GF-D8 (cell line): Measurements from ENCODE around the gene KHNYN.
"Not testable (repeated sequence)": the region's sequence is repeated elsewhere in the genome, so short reads cannot be mapped to it uniquely, and the experiment has no call there.

Source experiments
- DNase-seq: peaks from one replicate; lab custom pipeline; 2025; lab: John Stamatoyannopoulos, UW

KHNYN gene

GRCh38 chr14:24438223-24439097, 8.7 kb downstream of the KHNYN start:
- no peak for DNase-seq

- no peak for DNase-seq
These were observed 9.5 kb downstream of the KHNYN start for GRCh38 chr14:24439257-24439656.

GRCh38 chr14:24439830-24440605, 10.3 kb downstream of the KHNYN start:
- no peak for DNase-seq

- DNase-seq: no peak
These were observed 11.0 kb downstream of the KHNYN start for GRCh38 chr14:24440606-24441399.

- DNase-seq: no peak
These were observed 11.7 kb downstream of the KHNYN start for GRCh38 chr14:24441485-24441884.

GRCh38 chr14:24441904-24442239, 12.1 kb downstream of the KHNYN start:
- no peak for DNase-seq

GRCh38 chr14:24442240-24443052, 12.7 kb downstream of the KHNYN start, which contains the start of gene SDR39U1:
Gene SDR39U1 (minus strand): TSS chr14:24442776. CDS start chr14:24442769, 7 bp downstream.
- DNase-seq: peak; percentile 97

- DNase-seq: no peak
These were observed 13.4 kb downstream of the KHNYN start for GRCh38 chr14:24443053-24443665.

GRCh38 chr14:24450828-24451227, 21.1 kb downstream of the KHNYN start:
- DNase-seq: not testable (repeated sequence)

- DNase-seq: no peak
These were observed 27.2 kb downstream of the KHNYN start for GRCh38 chr14:24456980-24457379.

GRCh38 chr14:24458736-24459135, 29.0 kb downstream of the KHNYN start:
- DNase-seq: no peak

GRCh38 chr14:24459331-24459730, 29.6 kb downstream of the KHNYN start:
- DNase-seq: no peak

GRCh38 chr14:24461336-24461735, 31.6 kb downstream of the KHNYN start:
- no peak for DNase-seq

GRCh38 chr14:24463017-24463883, 33.5 kb downstream of the KHNYN start:
- no peak for DNase-seq

- DNase-seq: no peak
These were observed 34.4 kb downstream of the KHNYN start for GRCh38 chr14:24463884-24464785.

GRCh38 chr14:24465368-24465767, 35.6 kb downstream of the KHNYN start:
- DNase-seq: no peak

- no peak for DNase-seq
These were observed 36.1 kb downstream of the KHNYN start for GRCh38 chr14:24465805-24466204.

- not testable (repeated sequence) for DNase-seq
These were observed 40.7 kb downstream of the KHNYN start for GRCh38 chr14:24470450-24470849.

GRCh38 chr14:24473211-24473610, 43.5 kb downstream of the KHNYN start:
- no peak for DNase-seq
